Mesothelial cell of epicardium (in vitro differentiated cells): ENCODE measurements around the gene CEP41. TPM values are rescaled to one million over a fixed set of nuclear protein-coding genes. Genes with fewer than 3 reads are reported as not detected.
A peak's percentile ranks its signal among the peaks of the same experiment; 100 is the strongest.

Experiments
- DNase-seq, 2 experiments: peaks; one replicate each; pipeline ENCODE4 v3.0.0; 2021; ENCODE audit warnings: low spot score in 2 of 2; ENCODE audit not compliant: unreplicated experiment in 2 of 2
- H3K27ac Mint-ChIP-seq: 2 replicates; pipeline ENCODE4 v1.8.0; 2021; ENCODE audit warnings: mixed read lengths
- H3K27me3 Mint-ChIP-seq: 2 replicates; pipeline ENCODE4 v1.8.0; 2021; ENCODE audit warnings: low read depth, mixed read lengths
- H3K36me3 Mint-ChIP-seq: 2 replicates; pipeline ENCODE4 v1.8.0; 2021; ENCODE audit warnings: mixed read lengths
- H3K4me1 Mint-ChIP-seq: 2 replicates; pipeline ENCODE4 v1.8.0; 2021; ENCODE audit warnings: mixed read lengths
- H3K4me3 Mint-ChIP-seq: 2 replicates; pipeline ENCODE4 v1.8.0; 2021; ENCODE audit warnings: mild to moderate bottlenecking, moderate library complexity, mixed read lengths
- H3K9me3 Mint-ChIP-seq: 2 replicates; pipeline ENCODE4 v1.8.0; 2021; ENCODE audit warnings: mixed read lengths
- CTCF ChIP-seq: fragments of 200-600 bp; sonication (generic); IDR thresholded peaks from one replicate; pipeline ENCODE4 v1.5.0; 2021; ENCODE audit warnings: antibody characterized with exemption; ENCODE audit not compliant: unreplicated experiment
- total RNA-seq: library from RNA; stranded (reverse); gene quantifications from 3 replicates; pipeline ENCODE4 v1.2.1, GENCODE V29; 2021

Gene CEP41
- total RNA-seq, 1 donor from 2014 or later = 22.5 TPM

GRCh38 chr7:130430841-130431666 lies 9.8 kb downstream of the CEP41 start:
- no peak for DNase-seq
- Mint-ChIP-seq H3K4me1 (peaks cover 15% of the 10 kb centered on the region), H3K36me3 (peaks cover 6% of the 10 kb centered on the region), H3K4me3 (no peak overlapping the region), H3K27ac (no peak overlapping the region), H3K9me3 (peaks cover 10% of the 10 kb centered on the region), H3K27me3 (no peaks in the 10 kb centered on the region)
- no peak for TF ChIP-seq CTCF

GRCh38 chr7:130430115-130430514 lies 10.7 kb downstream of the CEP41 start:
- DNase-seq = no peak
- Mint-ChIP-seq H3K4me1 (peaks cover 18% of the 10 kb centered on the region), H3K27me3 (no peaks in the 10 kb centered on the region), H3K9me3 (peaks cover 8% of the 10 kb centered on the region), H3K4me3 (no peak overlapping the region), H3K27ac (no peak overlapping the region), H3K36me3 (peaks cover 5% of the 10 kb centered on the region)
- no peak for TF ChIP-seq CTCF

GRCh38 chr7:130429019-130429418 lies 11.8 kb downstream of the CEP41 start:
- H3K9me3 Mint-ChIP-seq = no peaks in the 10 kb centered on the region
- H3K4me1 Mint-ChIP-seq = peaks cover 21% of the 10 kb centered on the region
- no peak for DNase-seq
- no peak for TF ChIP-seq CTCF
- H3K27ac Mint-ChIP-seq = peak overlapping the region; percentile 32
- no peak overlapping the region for H3K4me3 Mint-ChIP-seq
- H3K36me3 Mint-ChIP-seq = peaks cover 8% of the 10 kb centered on the region
- H3K27me3 Mint-ChIP-seq = no peaks in the 10 kb centered on the region

GRCh38 chr7:130426564-130426963 lies 14.3 kb downstream of the CEP41 start:
- Mint-ChIP-seq H3K4me3 (no peak overlapping the region), H3K27me3 (no peaks in the 10 kb centered on the region), H3K9me3 (no peaks in the 10 kb centered on the region), H3K27ac (peak overlapping the region; percentile 67), H3K36me3 (peaks cover 8% of the 10 kb centered on the region), H3K4me1 (peaks cover 32% of the 10 kb centered on the region)
- no peak for TF ChIP-seq CTCF
- no peak for DNase-seq

GRCh38 chr7:130425796-130426195 lies 15.0 kb downstream of the CEP41 start:
- Mint-ChIP-seq H3K4me3 (no peak overlapping the region), H3K9me3 (no peaks in the 10 kb centered on the region), H3K27me3 (no peaks in the 10 kb centered on the region), H3K36me3 (peaks cover 8% of the 10 kb centered on the region), H3K4me1 (peaks cover 37% of the 10 kb centered on the region), H3K27ac (no peak overlapping the region)
- no peak for DNase-seq
- TF ChIP-seq CTCF = no peak
